Fibroblast of skin of scalp (primary cell): Measurements from ENCODE around the gene CDK5RAP3.

ENCODE experiments used
- DNase-seq: peaks from one replicate; pipeline ENCODE4 v3.0.0-alpha.2; 2013

CDK5RAP3 gene

GRCh38 chr17:48025040-48025903 is 54.4 kb downstream of the CDK5RAP3 start:
- DNase-seq = peak; percentile 97

GRCh38 chr17:48025904-48026501 is 55.1 kb downstream of the CDK5RAP3 start:
- DNase-seq = no peak

- DNase-seq = peak; percentile 92
Observed at GRCh38 chr17:48026502-48027321, 55.8 kb downstream of the CDK5RAP3 start.

GRCh38 chr17:48027322-48027981 is 56.5 kb downstream of the CDK5RAP3 start:
- DNase-seq = no peak

GRCh38 chr17:48028736-48029135 is 57.8 kb downstream of the CDK5RAP3 start:
- no peak for DNase-seq

GRCh38 chr17:48030531-48030930 is 59.6 kb downstream of the CDK5RAP3 start:
- peak; percentile 54 for DNase-seq
